GM12892 (cell line): Measurements from ENCODE around the gene ZNF438.

Source experiments
- DNase-seq: peaks from one replicate; pipeline ENCODE4 v3.0.0; 2011; ENCODE audit not compliant: insufficient read length
- FAIRE-seq: peaks from 2 replicates; lab custom pipeline; 2011; peaks lifted over from hg19 to GRCh38; lab: Jason Lieb, UNC
- POLR2A ChIP-seq: IDR thresholded peaks from 2 replicates; pipeline ENCODE4 v1.6.1; 2011; ENCODE audit warnings: low read depth, low read length, control low read depth
- POLR2AphosphoS5 ChIP-seq: IDR thresholded peaks from 2 replicates; pipeline ENCODE4 v1.6.1; 2011; ENCODE audit warnings: low read depth, low read length, control low read depth
- TAF1 ChIP-seq: IDR thresholded peaks from 2 replicates; pipeline ENCODE4 v1.6.1; 2011; ENCODE audit warnings: low read depth, mild to moderate bottlenecking, control low read depth, low read length, borderline replicate concordance

ZNF438 gene

DNA sequence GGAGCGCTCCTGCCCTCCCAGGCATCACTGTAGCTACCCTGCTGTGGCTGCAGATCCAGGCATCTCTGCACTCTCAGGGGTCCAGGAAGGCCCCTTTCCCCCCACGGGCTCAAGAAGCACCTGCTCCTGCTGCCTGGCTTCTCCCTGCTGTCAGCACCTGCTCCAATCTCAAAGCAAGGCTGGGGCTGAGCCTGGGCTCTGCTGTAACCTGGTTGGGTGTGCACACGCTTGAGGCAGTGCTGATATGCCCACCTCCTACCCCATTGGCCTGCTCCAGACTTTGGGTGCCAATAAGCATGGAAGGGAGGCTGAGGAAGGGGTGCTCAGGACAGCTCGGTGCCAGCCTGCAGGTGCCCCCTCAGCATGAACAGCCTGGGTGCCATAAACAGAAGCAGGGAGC is 185.0 kb downstream of the ZNF438 start:
- TF ChIP-seq TAF1 (no peak), POLR2A (no peak), POLR2AphosphoS5 (no peak)
- FAIRE-seq: no peak
- no peak for DNase-seq

- no peak for FAIRE-seq
- TF ChIP-seq POLR2A: no peak
- no peak for TF ChIP-seq TAF1
- TF ChIP-seq POLR2AphosphoS5: no peak
- no peak for DNase-seq
Observed at GRCh38 chr10:30842894-30843293, 188.8 kb downstream of the ZNF438 start.

GRCh38 chr10:30842185-30842584 is 189.5 kb downstream of the ZNF438 start:
- DNase-seq (no peak), FAIRE-seq (no peak)
- no peak for TF ChIP-seq POLR2A
- TF ChIP-seq POLR2AphosphoS5: no peak
- TF ChIP-seq TAF1: no peak

DNA sequence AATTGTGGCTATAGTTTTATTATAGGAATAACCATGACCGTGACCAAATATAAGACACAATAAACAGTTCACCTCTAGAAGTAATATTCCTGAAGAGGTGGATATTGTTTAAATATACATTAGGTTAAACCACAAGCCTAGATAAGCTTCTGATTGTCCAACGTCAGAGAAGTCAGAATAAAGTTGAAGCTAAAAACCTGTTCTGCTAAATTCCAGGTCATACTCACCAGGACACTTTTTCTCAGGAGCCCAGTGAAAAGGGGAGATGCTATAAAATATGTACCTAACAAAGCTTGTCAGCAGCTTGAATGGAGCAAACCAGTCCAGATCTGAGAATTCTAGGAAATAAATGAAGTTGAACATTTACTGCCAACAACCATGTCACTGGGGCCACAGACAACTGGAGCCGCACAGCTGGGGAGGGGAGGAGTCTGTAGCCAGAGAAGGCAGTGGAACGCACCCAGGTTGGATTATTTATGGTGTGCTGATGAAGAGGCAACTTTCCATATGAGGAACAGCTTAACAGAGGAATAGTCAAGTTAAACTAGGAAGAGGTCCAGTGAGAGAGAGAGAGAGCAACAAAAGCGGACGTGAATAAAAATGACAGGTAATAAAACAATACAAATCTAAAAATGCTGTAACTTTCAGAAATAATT is 191.1 kb downstream of the ZNF438 start:
- TF ChIP-seq POLR2A: no peak
- TF ChIP-seq TAF1: no peak
- no peak for TF ChIP-seq POLR2AphosphoS5
- DNase-seq (no peak), FAIRE-seq (no peak)

DNA sequence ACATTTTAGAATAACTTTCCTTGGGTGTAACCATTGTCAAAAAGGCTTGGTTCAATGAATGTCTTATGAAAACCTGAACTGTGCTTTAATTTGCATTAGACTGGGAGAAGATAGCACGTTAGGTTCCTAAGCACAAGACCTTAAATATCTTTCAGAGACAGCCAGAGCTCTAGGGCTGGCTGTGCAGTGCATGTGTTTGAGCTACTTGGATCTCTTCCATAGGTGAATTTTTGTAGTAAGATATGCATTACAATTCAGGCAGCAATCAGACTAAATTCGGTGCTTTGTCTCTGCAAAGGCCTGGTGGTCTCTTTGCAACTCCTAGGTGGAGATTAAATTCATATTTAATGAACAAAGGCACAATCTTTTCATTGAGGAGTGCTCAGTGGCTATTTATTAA is 192.0 kb downstream of the ZNF438 start:
- no peak for FAIRE-seq
- no peak for TF ChIP-seq POLR2A
- no peak for TF ChIP-seq POLR2AphosphoS5
- TF ChIP-seq TAF1: no peak
- no peak for DNase-seq

GRCh38 chr10:30836406-30836805 is 195.3 kb downstream of the ZNF438 start:
- FAIRE-seq: no peak
- DNase-seq: no peak
- TF ChIP-seq TAF1: no peak
- TF ChIP-seq POLR2AphosphoS5: no peak

GRCh38 chr10:30835146-30835545 is 196.5 kb downstream of the ZNF438 start:
- TF ChIP-seq POLR2AphosphoS5 (no peak), TAF1 (no peak), POLR2A (no peak)
- DNase-seq (no peak), FAIRE-seq (no peak)

DNA sequence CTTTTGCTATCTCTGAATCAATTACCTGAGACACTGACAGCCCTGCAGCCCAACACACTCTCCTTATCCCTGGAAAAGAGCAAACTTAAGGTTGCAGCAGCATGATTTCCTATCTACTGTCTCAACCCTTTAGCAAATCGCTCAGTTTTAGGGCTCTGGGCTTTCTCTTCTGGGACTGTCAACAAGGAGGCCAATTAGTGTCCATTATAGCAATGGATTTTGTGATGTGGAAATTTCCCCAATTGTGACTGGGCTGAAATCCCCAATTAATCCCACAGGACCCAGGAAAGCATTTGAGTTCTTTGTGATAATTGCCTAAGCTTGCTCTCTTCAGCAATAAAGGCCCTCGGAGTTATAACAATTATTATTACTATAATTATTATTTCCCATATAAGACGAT is 197.0 kb downstream of the ZNF438 start:
- no peak for DNase-seq
- no peak for FAIRE-seq
- TF ChIP-seq POLR2AphosphoS5 (no peak), TAF1 (no peak), POLR2A (no peak)

DNA sequence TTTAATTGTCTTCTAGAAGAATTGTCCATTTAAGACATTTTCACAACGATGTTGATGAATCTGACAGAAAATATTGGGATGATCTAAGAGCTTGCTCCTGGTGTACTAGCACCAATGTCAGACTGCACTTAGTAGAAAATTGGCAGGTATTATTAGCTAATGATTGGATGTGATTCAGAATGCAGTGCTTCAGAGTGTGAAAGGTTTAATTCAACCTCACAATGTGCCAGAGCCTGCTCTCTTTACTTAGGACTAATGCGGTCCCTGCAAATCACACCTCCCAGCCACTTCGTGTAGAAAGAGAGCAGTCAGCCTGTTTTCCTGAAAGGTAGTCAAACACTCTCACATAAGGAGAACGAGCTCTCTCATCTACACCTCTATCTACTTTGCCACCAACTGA is 197.5 kb downstream of the ZNF438 start:
- DNase-seq: no peak
- FAIRE-seq: no peak
- no peak for TF ChIP-seq POLR2AphosphoS5
- TF ChIP-seq POLR2A: no peak
- no peak for TF ChIP-seq TAF1

DNA sequence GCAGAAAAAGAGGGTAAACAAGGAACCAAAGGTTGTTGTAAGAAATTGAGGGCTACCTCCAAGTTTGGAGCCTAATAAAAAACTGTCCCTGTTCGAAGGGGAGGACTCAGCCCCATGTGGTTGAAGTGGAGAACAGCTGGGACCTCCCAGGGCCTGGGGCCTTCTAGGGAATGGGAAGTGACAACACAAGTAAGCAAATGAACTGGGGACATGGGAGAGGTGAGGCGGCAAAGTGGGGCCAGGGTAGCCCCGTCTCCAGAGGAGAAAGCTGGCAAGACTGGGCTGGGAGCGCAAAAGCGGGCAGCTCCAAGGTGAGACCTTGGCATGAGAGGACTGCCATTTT is 198.1 kb downstream of the ZNF438 start:
- TF ChIP-seq TAF1: no peak
- no peak for TF ChIP-seq POLR2AphosphoS5
- no peak for TF ChIP-seq POLR2A
- no peak for DNase-seq
- no peak for FAIRE-seq

DNA sequence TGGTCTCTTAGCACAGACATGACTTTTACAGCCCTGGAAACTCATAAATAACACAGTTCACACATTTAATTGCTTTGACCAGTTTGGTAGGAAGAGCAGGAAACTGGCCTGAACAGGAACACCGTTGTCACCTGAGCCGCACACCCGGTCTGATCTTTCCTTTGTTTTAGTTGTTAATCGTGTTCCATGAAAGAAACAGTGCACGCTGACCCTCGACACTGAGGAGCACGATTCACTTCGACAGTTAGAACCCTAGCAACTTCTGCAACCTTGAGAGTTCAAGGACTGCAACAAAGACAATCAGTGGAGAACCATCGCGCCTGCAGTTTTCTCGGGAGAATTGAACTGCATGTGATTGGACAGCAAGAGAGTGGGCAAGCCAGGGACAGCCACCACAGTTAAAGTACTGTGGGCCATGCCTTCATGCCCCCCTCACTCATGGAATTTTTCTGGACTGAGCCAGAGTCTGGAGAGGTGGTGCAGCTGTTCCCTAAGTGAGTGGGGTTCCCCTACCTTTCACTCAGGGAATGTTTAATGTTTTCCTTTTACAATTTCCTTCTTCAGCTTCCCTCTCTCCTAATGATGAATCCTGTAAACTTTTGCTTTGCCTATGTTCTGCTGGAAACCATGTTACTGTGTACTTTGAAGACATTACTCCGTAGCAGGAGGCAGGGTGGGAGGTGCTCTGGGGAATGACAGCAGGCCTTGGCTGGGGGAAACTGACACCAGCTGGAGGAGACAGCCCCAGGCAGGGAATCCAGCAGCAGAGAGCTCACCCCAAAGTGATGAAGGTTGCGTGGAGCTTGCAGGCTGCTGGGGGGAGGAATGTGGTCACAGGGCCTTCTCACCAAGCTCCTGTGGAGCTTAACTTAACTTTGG is 198.7 kb downstream of the ZNF438 start:
- FAIRE-seq: no peak

DNA sequence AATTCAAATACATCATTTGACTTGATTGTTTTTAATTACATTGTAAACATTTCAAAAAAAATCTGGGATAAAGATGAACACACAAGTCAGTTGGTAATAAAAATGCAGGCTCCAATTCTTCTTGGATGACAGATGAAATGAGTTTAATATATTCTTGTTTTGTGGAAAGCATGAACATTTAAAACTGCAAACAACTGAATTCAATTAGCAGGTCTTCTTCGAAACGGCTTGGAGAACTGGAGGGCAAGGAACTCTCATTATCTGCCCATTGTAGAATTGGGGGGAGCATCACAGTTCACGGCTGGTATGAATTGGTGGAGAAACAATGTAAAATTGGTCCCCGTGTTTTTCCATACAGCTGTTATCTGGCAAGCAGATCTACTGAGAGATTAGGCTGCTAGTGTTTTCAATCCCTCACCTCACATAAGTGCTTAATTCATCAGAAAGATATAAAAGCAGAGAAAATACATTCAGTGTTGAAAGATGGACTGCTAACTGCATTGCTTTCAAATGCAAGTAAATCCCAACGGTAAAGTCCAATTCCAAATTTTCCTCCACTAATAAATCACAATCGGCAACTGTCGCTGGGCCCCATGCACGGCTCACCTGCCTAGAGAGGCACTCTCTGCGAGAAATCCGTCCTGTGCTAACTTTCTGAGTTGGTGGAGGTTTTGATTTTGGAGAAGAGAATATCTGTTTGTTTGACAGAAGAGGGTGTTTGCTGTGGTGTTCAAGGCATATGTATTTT is 199.5 kb downstream of the ZNF438 start:
- FAIRE-seq: no peak
- DNase-seq: no peak
- no peak for TF ChIP-seq TAF1

More for the DNA sequence above, 198.7 kb downstream of the ZNF438 start:
- TF ChIP-seq POLR2A (no peak), POLR2AphosphoS5 (no peak), TAF1 (no peak)
- DNase-seq: no peak
